ENCODE measurements around the gene KAT2B. TPM values are rescaled to one million over a fixed set of nuclear protein-coding genes. Genes with fewer than 3 reads are reported as not detected.

Gene KAT2B
- polyA plus RNA-seq, 1 donor from 2014 or later, result 14.2 TPM

- Histone ChIP-seq H3K4me3 (ENCODE audit: low read length) (no peak overlapping the region), H4K20me1 (ENCODE audit: insufficient read depth) (no peaks in the 10 kb centered on the region), H3K9me2 (ENCODE audit: insufficient read depth, low read length) (no peaks in the 10 kb centered on the region), H3F3A (ENCODE audit: insufficient read depth, low read length, poor library complexity, severe bottlenecking) (no peaks in the 10 kb centered on the region), H3K27ac (ENCODE audit: low read length) (no peak overlapping the region), H3K27me3 (ENCODE audit: insufficient read depth, low read depth, low read length) (no peaks in the 10 kb centered on the region), H3K36me3 (ENCODE audit: insufficient read depth, low read length) (peaks cover 6% of the 10 kb centered on the region), H3K9me3 (ENCODE audit: low read length) (no peaks in the 10 kb centered on the region), H2AFZ (ENCODE audit: low read depth, low read length) (no peak overlapping the region), H3K9ac (ENCODE audit: low read length) (no peak overlapping the region), H3K4me2 (ENCODE audit: low read length) (no peak overlapping the region), H3K79me2 (replicated peaks; ENCODE audit: insufficient read depth, low read length) (no peaks in the 10 kb centered on the region)
- TF ChIP-seq RAD21 (conservative IDR thresholded peaks at IDR 0.05), result no peak
Measured at GRCh38 chr3:20096135-20096685, 56.0 kb downstream of the KAT2B start.

- Histone ChIP-seq H3K36me3 (ENCODE audit: insufficient read depth, low read length) (peaks cover 6% of the 10 kb centered on the region), H2AFZ (ENCODE audit: low read depth, low read length) (no peak overlapping the region), H3K9me2 (ENCODE audit: insufficient read depth, low read length) (no peaks in the 10 kb centered on the region), H3K79me2 (replicated peaks; ENCODE audit: insufficient read depth, low read length) (no peaks in the 10 kb centered on the region), H3K4me2 (ENCODE audit: low read length) (no peak overlapping the region), H3K9me3 (ENCODE audit: low read length) (no peaks in the 10 kb centered on the region), H3K4me3 (ENCODE audit: low read length) (no peak overlapping the region), H3F3A (ENCODE audit: insufficient read depth, low read length, poor library complexity, severe bottlenecking) (no peaks in the 10 kb centered on the region), H3K27me3 (ENCODE audit: insufficient read depth, low read depth, low read length) (no peaks in the 10 kb centered on the region), H3K9ac (ENCODE audit: low read length) (no peak overlapping the region), H3K27ac (ENCODE audit: low read length) (no peak overlapping the region), H4K20me1 (ENCODE audit: insufficient read depth) (no peaks in the 10 kb centered on the region)
- TF ChIP-seq CTCF (IDR thresholded peaks at IDR 0.05; ENCODE audit: poor library complexity, severe bottlenecking) (no peak), RAD21 (conservative IDR thresholded peaks at IDR 0.05) (no peak), TAF1 (IDR thresholded peaks at IDR 0.05; ENCODE audit: low read depth) (no peak), SMC3 (conservative IDR thresholded peaks at IDR 0.05; ENCODE audit: poor library complexity) (no peak), EZH2 (IDR thresholded peaks at IDR 0.05; ENCODE audit: borderline replicate concordance, insufficient read depth, low read length, poor library complexity, severe bottlenecking) (no peak), EP300 (conservative IDR thresholded peaks at IDR 0.05; ENCODE audit: poor library complexity, severe bottlenecking) (no peak), REST (IDR thresholded peaks at IDR 0.05; ENCODE audit: borderline replicate concordance) (no peak)
Measured at GRCh38 chr3:20097015-20097414, 56.8 kb downstream of the KAT2B start.

GRCh38 chr3:20099060-20099459, 58.8 kb downstream of the KAT2B start:
- no peak for TF ChIP-seq POLR2AphosphoS5 (IDR thresholded peaks at IDR 0.05)
- TF ChIP-seq EZH2 (IDR thresholded peaks at IDR 0.05; ENCODE audit: borderline replicate concordance, insufficient read depth, low read length, poor library complexity, severe bottlenecking), result no peak
- TF ChIP-seq MXI1 (conservative IDR thresholded peaks at IDR 0.05; ENCODE audit: poor library complexity, severe bottlenecking), result no peak
- no peak for TF ChIP-seq CTCF (IDR thresholded peaks at IDR 0.05; ENCODE audit: poor library complexity, severe bottlenecking)
- TF ChIP-seq SMC3 (conservative IDR thresholded peaks at IDR 0.05; ENCODE audit: poor library complexity), result no peak
- TF ChIP-seq EP300 (conservative IDR thresholded peaks at IDR 0.05; ENCODE audit: poor library complexity, severe bottlenecking), result no peak
- no peak for TF ChIP-seq RAD21 (conservative IDR thresholded peaks at IDR 0.05)
- no peak for TF ChIP-seq TAF1 (IDR thresholded peaks at IDR 0.05; ENCODE audit: low read depth)
- TF ChIP-seq REST (IDR thresholded peaks at IDR 0.05; ENCODE audit: borderline replicate concordance), result no peak
- H3K9me3 ChIP-seq (ENCODE audit: low read length), result no peaks in the 10 kb centered on the region
- H3K4me3 ChIP-seq (ENCODE audit: low read length), result no peak overlapping the region
- peaks cover 6% of the 10 kb centered on the region for H3K36me3 ChIP-seq (ENCODE audit: insufficient read depth, low read length)
- no peaks in the 10 kb centered on the region for H4K20me1 ChIP-seq (ENCODE audit: insufficient read depth)
- no peaks in the 10 kb centered on the region for H3K79me2 ChIP-seq (replicated peaks; ENCODE audit: insufficient read depth, low read length)
- H3K9ac ChIP-seq (ENCODE audit: low read length), result no peak overlapping the region
- H3K27ac ChIP-seq (ENCODE audit: low read length), result no peak overlapping the region
- no peaks in the 10 kb centered on the region for H3K9me2 ChIP-seq (ENCODE audit: insufficient read depth, low read length)
- H2AFZ ChIP-seq (ENCODE audit: low read depth, low read length), result no peak overlapping the region
- no peaks in the 10 kb centered on the region for H3F3A ChIP-seq (ENCODE audit: insufficient read depth, low read length, poor library complexity, severe bottlenecking)
- no peak overlapping the region for H3K4me2 ChIP-seq (ENCODE audit: low read length)
- H3K27me3 ChIP-seq (ENCODE audit: insufficient read depth, low read depth, low read length), result no peaks in the 10 kb centered on the region

Data from neural cell (in vitro differentiated cells).